CD4-positive, alpha-beta T cell treated with Interleukin-21 for 1 hour (primary cell): ENCODE data around the gene RND1.

Experiments
- DNase-seq: peaks from one replicate; pipeline ENCODE4 v3.0.0-alpha.2; 2020

The RND1 gene

DNA sequence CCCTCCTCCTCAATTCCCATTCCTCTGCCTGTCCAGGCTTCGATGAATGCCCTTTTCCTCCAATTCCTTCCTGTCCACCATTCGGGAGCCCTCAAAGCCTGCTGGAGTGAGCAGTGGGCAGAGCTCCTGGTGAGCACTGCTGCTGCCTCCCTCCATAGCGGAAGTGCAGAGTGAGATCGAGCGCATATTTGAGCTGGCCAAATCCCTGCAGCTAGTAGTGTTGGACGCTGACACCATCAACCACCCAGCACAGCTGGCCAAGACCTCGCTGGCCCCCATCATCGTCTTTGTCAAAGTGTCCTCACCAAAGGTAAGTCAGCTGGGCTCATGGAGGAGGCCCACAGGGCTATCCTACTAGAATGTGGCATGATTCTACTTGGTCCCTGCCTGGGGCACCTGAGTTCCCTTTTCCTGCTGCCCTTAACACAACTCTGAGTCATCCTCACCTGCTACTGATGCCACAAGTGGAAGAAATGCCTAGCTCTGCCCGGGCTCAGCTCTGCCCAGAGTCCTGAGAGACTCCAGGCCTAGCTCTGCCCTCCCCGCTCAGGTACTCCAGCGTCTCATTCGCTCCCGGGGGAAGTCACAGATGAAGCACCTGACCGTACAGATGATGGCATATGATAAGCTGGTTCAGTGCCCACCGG, 39.3 kb downstream of the RND1 start:
- no peak for DNase-seq

DNA sequence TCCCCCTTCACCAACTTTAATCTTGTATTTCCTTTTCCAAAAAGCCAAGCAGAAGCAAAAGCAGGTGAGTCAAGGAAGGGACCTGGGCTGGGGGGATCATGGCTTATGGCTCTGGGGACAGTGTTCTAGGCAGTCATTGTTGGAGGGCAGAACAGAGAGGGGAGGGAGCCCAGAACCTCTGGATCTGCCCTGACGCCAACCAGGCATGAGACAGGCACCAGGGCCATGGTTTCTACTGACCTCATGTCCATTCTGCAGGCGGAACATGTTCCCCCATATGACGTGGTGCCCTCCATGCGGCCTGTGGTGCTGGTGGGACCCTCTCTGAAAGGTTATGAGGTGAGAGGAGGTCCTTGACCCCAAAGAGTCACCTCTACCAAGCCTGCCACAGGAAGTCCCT, 40.8 kb downstream of the RND1 start:
- DNase-seq, result no peak

DNA sequence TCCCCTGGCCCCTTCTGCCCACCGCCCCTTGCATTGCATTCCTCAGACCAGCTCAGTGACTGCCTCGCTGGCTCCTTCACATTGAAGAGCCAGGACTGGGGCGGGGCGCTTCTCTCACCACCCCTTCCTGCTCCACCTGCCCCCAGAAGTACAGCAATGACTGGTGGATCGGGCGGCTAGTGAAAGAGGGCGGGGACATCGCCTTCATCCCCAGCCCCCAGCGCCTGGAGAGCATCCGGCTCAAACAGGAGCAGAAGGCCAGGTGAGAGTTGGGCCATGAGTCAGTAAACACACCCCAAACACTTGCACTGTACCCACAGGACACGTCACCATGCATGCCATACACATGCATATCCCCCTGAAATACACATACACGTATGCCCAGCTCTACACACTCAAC, 41.6 kb downstream of the RND1 start:
- DNase-seq, result peak; percentile 29

- DNase-seq, result no peak
Measured at GRCh38 chr12:48823281-48823680, 42.4 kb downstream of the RND1 start.

DNA sequence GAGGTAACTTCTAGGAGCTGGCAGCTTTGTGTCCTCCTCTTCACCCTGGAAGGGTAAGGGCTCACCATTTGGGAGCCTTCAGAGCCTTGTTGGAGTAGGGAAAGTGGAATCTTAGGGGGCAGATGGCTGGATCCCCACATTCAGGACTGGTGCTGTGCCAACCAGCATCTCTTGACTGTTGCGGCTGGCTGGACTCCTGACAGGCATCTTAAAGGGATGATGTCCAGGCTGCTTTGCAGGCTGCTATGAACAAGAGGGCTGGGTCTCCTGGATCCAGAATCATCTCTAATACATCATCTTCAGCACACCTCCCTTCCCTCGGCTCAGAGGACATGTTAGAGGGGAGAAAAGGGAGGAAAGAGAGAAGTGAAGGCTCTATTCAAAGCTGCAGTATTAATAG, 43.0 kb downstream of the RND1 start:
- DNase-seq, result no peak

- DNase-seq, result no peak
Measured at GRCh38 chr12:48822139-48822538, 43.5 kb downstream of the RND1 start.

DNA sequence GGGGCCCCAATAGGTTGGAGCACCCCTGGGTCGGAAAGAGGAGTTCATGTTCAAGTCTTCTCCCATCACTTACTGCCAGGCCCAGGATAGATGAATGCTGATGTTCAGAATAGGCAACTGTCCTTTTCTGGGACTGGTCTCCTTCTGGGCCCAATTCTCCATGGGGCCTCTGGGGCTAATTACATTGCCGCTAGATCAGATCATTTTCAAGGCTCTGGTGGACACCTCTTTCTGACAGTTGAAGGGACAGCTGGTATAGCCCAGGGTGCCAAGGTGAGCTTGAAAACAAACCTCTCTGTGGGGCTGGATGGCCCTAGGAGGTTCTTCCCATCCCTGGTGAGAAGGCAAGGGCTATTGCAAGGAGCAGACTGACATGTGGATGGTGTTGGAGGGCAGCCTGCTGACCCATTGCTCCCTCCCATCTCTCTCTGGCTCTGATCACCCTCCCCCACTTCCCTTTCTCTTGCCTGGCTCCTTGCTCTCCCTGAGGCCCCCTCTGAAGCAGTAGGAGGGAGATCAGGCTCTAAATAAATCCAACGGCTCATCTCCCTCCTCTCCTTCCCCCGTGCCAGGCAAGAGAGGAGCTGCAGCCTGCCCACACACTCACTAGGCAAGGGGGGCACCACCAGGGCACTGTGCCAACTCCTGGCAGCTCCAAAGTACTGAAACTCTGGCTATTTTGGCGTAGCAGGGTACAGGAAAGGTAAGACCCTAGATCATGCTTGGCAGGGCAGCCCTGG, 45.5 kb downstream of the RND1 start:
- DNase-seq, result no peak

DNA sequence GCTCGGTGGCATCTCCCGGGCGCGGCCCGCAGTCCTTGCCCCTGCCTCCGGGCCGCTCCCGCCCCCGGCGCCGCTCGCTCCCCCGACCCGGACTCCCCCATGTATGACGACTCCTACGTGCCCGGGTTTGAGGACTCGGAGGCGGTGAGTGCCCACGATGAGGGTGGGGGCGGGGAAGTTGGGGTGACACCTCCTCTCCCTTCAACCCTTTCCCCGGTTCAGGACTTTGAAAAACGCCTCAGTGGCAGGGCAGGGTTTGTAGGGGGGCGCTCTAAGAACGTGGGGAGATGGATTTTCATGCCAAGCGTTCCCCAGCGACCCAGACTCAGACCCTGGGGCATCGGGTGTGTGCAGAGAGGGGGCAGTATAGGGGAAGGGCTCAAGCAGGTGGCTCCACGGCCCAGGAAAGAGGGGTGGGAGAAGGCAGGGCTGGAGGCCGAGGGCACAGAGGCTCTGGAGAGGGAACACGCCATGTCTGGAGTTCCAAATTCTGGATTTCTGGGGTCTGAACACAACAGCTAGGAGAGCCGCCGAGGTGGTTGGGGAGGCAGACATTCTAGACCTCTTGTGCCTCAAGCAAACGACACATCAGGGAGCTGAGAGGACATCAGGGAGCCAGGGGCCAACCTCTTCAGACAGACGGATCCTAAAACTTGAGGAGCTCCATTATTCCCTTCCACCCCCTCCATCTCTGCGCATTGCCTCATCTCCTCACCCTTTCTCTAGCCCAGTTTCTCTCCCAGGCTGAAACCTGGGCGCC, 46.7 kb downstream of the RND1 start:
- DNase-seq, result peak; percentile 38

GRCh38 chr12:48817873-48818830, 47.5 kb downstream of the RND1 start, which contains the start of gene CACNB3:
TSS of gene CACNB3 (plus strand) at chr12:48818496. CDS start at chr12:48818930, 434 bp downstream.
- DNase-seq, result peak; percentile 84

DNA sequence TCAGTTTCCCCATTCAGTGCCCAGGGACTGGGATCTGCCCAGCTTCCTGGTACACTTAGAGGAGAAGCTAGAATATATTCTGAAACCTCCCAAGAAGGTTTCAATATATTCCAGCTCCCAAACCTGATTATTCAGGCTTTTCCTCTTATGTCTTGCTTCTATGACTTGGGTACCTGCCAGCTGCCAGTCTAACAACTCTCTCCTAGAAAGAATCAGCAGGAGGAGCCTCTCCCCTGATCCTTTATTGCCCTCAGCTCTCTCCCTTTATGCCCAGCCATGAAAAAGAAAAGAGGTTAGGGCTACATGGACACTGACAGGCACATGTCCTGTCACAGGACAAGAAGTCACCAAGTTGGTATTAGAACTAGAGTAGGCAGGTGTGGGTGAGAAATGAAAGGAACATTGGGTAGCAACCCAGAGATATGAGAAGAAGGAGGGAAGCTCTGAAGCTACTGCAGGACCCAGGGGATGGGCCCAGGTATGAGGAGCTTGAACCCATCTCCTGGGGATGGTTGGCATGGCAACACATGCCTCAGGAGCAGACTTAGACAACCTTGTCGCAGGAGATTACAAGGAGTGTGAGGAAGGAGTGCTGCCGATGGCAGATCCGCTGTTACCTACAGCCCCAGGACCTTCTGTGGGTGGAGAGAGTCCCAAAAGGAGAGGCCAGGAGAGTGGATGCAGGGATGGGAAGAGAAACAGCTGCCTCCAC, 49.4 kb downstream of the RND1 start:
- DNase-seq, result no peak

GRCh38 chr12:48815126-48816110, 50.3 kb downstream of the RND1 start:
- peak; percentile 23 for DNase-seq

- DNase-seq, result peak; percentile 81
Measured at GRCh38 chr12:48814262-48815125, 51.2 kb downstream of the RND1 start.

DNA sequence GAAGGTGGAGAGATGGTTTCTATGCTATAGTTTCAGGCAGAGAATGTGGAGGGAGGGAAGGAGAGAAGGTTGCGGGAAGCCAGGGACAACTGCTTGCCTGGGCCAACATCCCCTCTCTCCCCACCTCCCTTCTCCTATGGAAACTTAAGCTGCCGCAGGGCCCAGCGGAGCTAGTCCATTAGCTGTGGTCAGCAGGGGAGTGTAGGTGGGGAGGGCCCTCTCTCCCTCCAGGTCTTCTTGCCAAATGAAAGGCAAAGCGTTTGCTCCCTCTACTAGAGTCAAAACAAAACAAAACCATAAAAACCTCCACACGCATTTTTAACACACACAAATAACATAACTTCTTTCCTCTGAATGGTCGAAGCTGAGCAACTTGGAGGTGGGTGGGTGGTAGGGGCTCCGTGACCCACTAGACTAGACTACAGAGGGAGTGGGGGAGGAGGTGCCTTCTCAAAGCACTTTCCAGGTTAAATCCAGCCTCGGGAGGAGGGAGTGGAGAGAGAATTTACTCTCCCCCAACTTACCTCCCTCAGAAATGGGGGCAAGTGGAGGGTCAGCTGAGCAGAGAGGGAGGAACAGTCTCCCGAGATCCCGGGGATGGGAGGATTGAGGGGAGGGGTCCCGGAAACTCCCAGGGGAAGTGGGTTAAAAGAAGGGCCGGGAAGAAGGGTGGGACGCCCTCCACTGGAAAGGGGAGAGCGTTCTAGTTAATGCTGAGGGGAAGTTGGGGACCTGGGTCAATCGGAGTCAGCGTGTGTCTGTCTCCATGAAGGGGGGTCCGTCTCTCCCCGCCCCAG, 52.0 kb downstream of the RND1 start:
- no peak for DNase-seq

DNA sequence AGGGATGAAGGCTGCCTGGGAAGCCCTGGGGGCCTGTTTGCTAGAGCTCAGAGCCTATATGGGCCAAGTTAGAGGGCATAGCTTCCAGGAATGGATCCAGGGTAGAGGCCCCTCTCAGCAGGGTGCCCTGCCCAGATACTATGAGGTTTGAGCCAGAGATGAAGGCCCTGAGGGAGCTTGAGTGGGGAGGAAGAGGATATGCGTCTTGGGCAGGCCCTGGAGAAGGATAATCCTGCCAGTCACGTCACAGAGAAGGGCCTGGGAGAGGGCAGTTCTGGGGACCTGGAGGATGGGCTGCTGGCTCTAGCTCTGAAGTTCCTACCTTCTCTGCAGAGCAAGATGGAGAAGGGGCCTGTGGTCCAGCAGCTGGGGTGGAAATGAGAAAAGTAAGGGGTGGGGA, 53.3 kb downstream of the RND1 start:
- no peak for DNase-seq

- no peak for DNase-seq
Measured at GRCh38 chr12:48811437-48812090, 54.1 kb downstream of the RND1 start.

DNA sequence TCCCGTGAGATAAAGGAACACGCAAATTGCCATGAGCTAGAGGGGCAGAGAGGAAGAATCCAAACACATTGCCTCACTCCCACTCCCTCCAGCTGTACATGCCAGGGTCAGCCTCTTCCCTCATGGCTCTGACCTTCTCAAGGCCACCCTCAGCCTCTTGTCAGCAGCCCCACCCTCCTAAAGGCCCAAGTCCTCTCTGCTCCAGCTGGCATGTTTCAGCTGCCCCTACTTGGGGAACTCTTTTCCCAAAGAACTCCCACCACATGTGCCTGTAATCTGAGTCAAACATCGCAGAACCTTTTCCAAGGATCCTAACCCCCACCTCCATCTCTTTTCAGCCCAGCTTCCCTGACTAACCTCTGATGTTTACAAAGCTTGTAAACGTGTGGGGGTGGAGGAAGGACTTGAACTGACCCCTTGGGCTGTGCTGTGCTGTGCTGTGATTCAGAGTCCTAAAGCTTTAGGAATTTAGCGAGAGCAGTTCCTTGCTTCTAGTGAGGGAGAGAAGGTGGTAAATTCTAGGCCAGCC, 54.7 kb downstream of the RND1 start:
- no peak for DNase-seq

- DNase-seq, result no peak
Measured at GRCh38 chr12:48807981-48808380, 57.7 kb downstream of the RND1 start.
